Esophagus muscularis mucosa (tissue), 4 donors: ENCODE data around the gene TLR10.

Experiments
- CTCF ChIP-seq, 3 experiments: fragments of 200-600 bp in 2 of 3; fragments of 450-650 bp in 1 of 3; sonication (generic) in 2 of 3; IDR thresholded peaks; one replicate each; pipeline ENCODE4 v1.5.1; 2017 to 2019; ENCODE audit warnings: antibody characterized with exemption in 3 of 3, mild to moderate bottlenecking in 2 of 3, moderate library complexity in 1 of 3
- EP300 ChIP-seq: sonication (generic); formaldehyde crosslinking; IDR thresholded peaks from one replicate; pipeline ENCODE4 v1.6.1; 2017; ENCODE audit warnings: antibody characterized with exemption
- POLR2A ChIP-seq: fragments of 450-650 bp; IDR thresholded peaks from one replicate; pipeline ENCODE4 v1.6.1; 2017; ENCODE audit warnings: antibody characterized with exemption, moderate library complexity, mild to moderate bottlenecking, low read depth
- POLR2AphosphoS5 ChIP-seq, 2 donors: sonication (generic); formaldehyde crosslinking; IDR thresholded peaks; one replicate each; pipeline ENCODE4 v1.6.1; 2017; ENCODE audit warnings: antibody characterized with exemption in 2 of 2

- no peak for TF ChIP-seq EP300
- TF ChIP-seq CTCF (IDR thresholded peaks at IDR 0.05), result no peak
- TF ChIP-seq POLR2A, result no peak
- no peak for TF ChIP-seq POLR2AphosphoS5 (IDR thresholded peaks at IDR 0.05)
Measured at GRCh38 chr4:38823766-38824165, 41.0 kb upstream of the TLR10 start.
